Activated CD4-positive, CD25-positive, alpha-beta regulatory T cell treated with anti-CD3 and anti-CD28 coated beads, Interleukin-2, amount 50 U/mL, for 72 hours (primary cell): ENCODE measurements around the gene HMGN4.

ENCODE experiments used
- DNase-seq: peaks from one replicate; pipeline ENCODE4 v3.0.0; 2021

Gene HMGN4

GRCh38 chr6:26553264-26553634 lies 15.1 kb downstream of the HMGN4 start:
- peak; percentile 83 for DNase-seq

- peak; percentile 80 for DNase-seq
These were observed 15.7 kb downstream of the HMGN4 start for GRCh38 chr6:26553635-26554446.

GRCh38 chr6:26554447-26554696 lies 16.2 kb downstream of the HMGN4 start:
- no peak for DNase-seq

GRCh38 chr6:26554697-26555504 lies 16.7 kb downstream of the HMGN4 start:
- peak; percentile 64 for DNase-seq

- no peak for DNase-seq
These were observed 17.5 kb downstream of the HMGN4 start for GRCh38 chr6:26555505-26556262.

GRCh38 chr6:26556263-26557070 lies 18.3 kb downstream of the HMGN4 start:
- DNase-seq: peak; percentile 55

- DNase-seq: no peak
These were observed 23.6 kb downstream of the HMGN4 start for GRCh38 chr6:26561533-26562466.

GRCh38 chr6:26563488-26563887 lies 25.3 kb downstream of the HMGN4 start:
- DNase-seq: no peak

GRCh38 chr6:26568601-26569432 lies 30.7 kb downstream of the HMGN4 start:
- DNase-seq: peak; percentile 99

- DNase-seq: no peak
These were observed 31.2 kb downstream of the HMGN4 start for GRCh38 chr6:26569433-26569764.

GRCh38 chr6:26570027-26570809 lies 32.1 kb downstream of the HMGN4 start:
- no peak for DNase-seq

GRCh38 chr6:26571592-26572296 lies 33.6 kb downstream of the HMGN4 start:
- peak; percentile 53 for DNase-seq

GRCh38 chr6:26575494-26575939 lies 37.4 kb downstream of the HMGN4 start:
- no peak for DNase-seq

GRCh38 chr6:26576407-26576843 lies 38.3 kb downstream of the HMGN4 start:
- no peak for DNase-seq

GRCh38 chr6:26576929-26577719 lies 39.0 kb downstream of the HMGN4 start:
- peak; percentile 67 for DNase-seq

- DNase-seq: no peak
These were observed 39.5 kb downstream of the HMGN4 start for GRCh38 chr6:26577720-26578072.

- no peak for DNase-seq
These were observed 40.1 kb downstream of the HMGN4 start for GRCh38 chr6:26578279-26578678.

- DNase-seq: no peak
These were observed 40.6 kb downstream of the HMGN4 start for GRCh38 chr6:26578741-26579140.
